ENCODE data around the gene FBXO42. TPM values are rescaled to one million over a fixed set of nuclear protein-coding genes. Genes with fewer than 3 reads are reported as not detected.

Gene FBXO42
- total RNA-seq, 1 donor from 2014 or later = 18.4 TPM

GRCh38 chr1:16207318-16208269 lies 144.7 kb downstream of the FBXO42 start:
- peak overlapping the region; percentile 89 for H3K4me3 Mint-ChIP-seq
- TF ChIP-seq CTCF (conservative IDR thresholded peaks at IDR 0.05) = no peak
- H3K36me3 Mint-ChIP-seq = no peaks in the 10 kb centered on the region
- no peak for DNase-seq (ENCODE audit: extremely low spot score, unreplicated experiment)
- no peaks in the 10 kb centered on the region for H3K27me3 Mint-ChIP-seq
- peaks cover 33% of the 10 kb centered on the region for H3K4me1 Mint-ChIP-seq (ENCODE audit: unreplicated experiment)
- H3K27ac Mint-ChIP-seq = peak overlapping the region; percentile 82
- H3K9me3 Mint-ChIP-seq = no peaks in the 10 kb centered on the region

- no peak for TF ChIP-seq CTCF (conservative IDR thresholded peaks at IDR 0.05)
- Mint-ChIP-seq H3K27ac (peak overlapping the region; percentile 85), H3K4me1 (ENCODE audit: unreplicated experiment) (peaks cover 28% of the 10 kb centered on the region), H3K9me3 (no peaks in the 10 kb centered on the region), H3K27me3 (no peaks in the 10 kb centered on the region), H3K36me3 (no peaks in the 10 kb centered on the region), H3K4me3 (peak overlapping the region; percentile 89)
- DNase-seq (ENCODE audit: extremely low spot score, unreplicated experiment) = peak; percentile 97
These were observed 145.5 kb downstream of the FBXO42 start for GRCh38 chr1:16206547-16207317.

GRCh38 chr1:16205891-16206546 lies 146.3 kb downstream of the FBXO42 start:
- H3K4me3 Mint-ChIP-seq = peak overlapping the region; percentile 89
- H3K27me3 Mint-ChIP-seq = no peaks in the 10 kb centered on the region
- H3K4me1 Mint-ChIP-seq (ENCODE audit: unreplicated experiment) = peaks cover 24% of the 10 kb centered on the region
- H3K27ac Mint-ChIP-seq = peak overlapping the region; percentile 85
- no peak for DNase-seq (ENCODE audit: extremely low spot score, unreplicated experiment)
- no peaks in the 10 kb centered on the region for H3K36me3 Mint-ChIP-seq
- no peaks in the 10 kb centered on the region for H3K9me3 Mint-ChIP-seq
- TF ChIP-seq CTCF (conservative IDR thresholded peaks at IDR 0.05) = no peak

- DNase-seq (ENCODE audit: extremely low spot score, unreplicated experiment) = no peak
- Mint-ChIP-seq H3K27ac (no peak overlapping the region), H3K4me1 (ENCODE audit: unreplicated experiment) (peaks cover 21% of the 10 kb centered on the region), H3K27me3 (no peaks in the 10 kb centered on the region), H3K36me3 (no peaks in the 10 kb centered on the region), H3K9me3 (no peaks in the 10 kb centered on the region), H3K4me3 (no peak overlapping the region)
- TF ChIP-seq CTCF (conservative IDR thresholded peaks at IDR 0.05) = no peak
These were observed 147.0 kb downstream of the FBXO42 start for GRCh38 chr1:16205334-16205671.

GRCh38 chr1:16204634-16205333 lies 147.5 kb downstream of the FBXO42 start:
- Mint-ChIP-seq H3K36me3 (no peaks in the 10 kb centered on the region), H3K27me3 (no peaks in the 10 kb centered on the region), H3K4me3 (no peak overlapping the region), H3K9me3 (no peaks in the 10 kb centered on the region), H3K27ac (no peak overlapping the region), H3K4me1 (ENCODE audit: unreplicated experiment) (peaks cover 19% of the 10 kb centered on the region)
- TF ChIP-seq CTCF (conservative IDR thresholded peaks at IDR 0.05) = peak; percentile 55
- DNase-seq (ENCODE audit: extremely low spot score, unreplicated experiment) = no peak

Data from type B pancreatic cell (in vitro differentiated cells).